Keratinocyte (primary cell): ENCODE data around the gene PRKCA. TPM values are rescaled to one million over a fixed set of nuclear protein-coding genes. Genes with fewer than 3 reads are reported as not detected.

Experiments used
- DNase-seq: peaks from one replicate; pipeline ENCODE4 v3.0.0-alpha.2; 2011; ENCODE audit warnings: low read depth, missing footprints, low spot score
- FAIRE-seq: peaks from 2 replicates; lab custom pipeline; 2011; peaks lifted over from hg19 to GRCh38; lab: Jason Lieb, UNC
- H2AFZ ChIP-seq: 2 replicates; pipeline ENCODE4 v1.6.0; 2012; ENCODE audit warnings: low read length, control low read depth, inconsistent platforms; ENCODE audit not compliant: control insufficient read depth
- H3K27ac ChIP-seq: 2 replicates; pipeline ENCODE4 v1.5.1; 2011; ENCODE audit warnings: low read length; ENCODE audit not compliant: control insufficient read depth, insufficient read depth
- H3K27me3 ChIP-seq: 3 replicates; pipeline ENCODE4 v1.6.0; 2011; ENCODE audit warnings: low read length; ENCODE audit not compliant: control insufficient read depth, insufficient read depth; ENCODE audit errors: extremely low read depth
- H3K36me3 ChIP-seq, 2 experiments: 2 replicates in 1 of 2; 3 replicates in 1 of 2; pipeline ENCODE4 v1.5.1; 2011; ENCODE audit warnings: low read length in 2 of 2, mild to moderate bottlenecking in 1 of 2; ENCODE audit not compliant: control insufficient read depth in 2 of 2, insufficient read depth in 2 of 2; ENCODE audit errors: extremely low read depth in 1 of 2
- H3K4me1 ChIP-seq: 3 replicates; pipeline ENCODE4 v1.5.1; 2011; ENCODE audit warnings: low read length; ENCODE audit not compliant: control insufficient read depth, insufficient read depth; ENCODE audit errors: extremely low read depth
- H3K4me2 ChIP-seq: 3 replicates; pipeline ENCODE4 v1.6.0; 2011; ENCODE audit warnings: low read depth, low read length; ENCODE audit not compliant: control insufficient read depth, insufficient read depth; ENCODE audit errors: extremely low read depth
- H3K4me3 ChIP-seq, 3 experiments: fragments of 200-600 bp in 1 of 3; sonication (generic) in 1 of 3; 2 replicates in 2 of 3; 3 replicates in 1 of 3; pipeline ENCODE4 v1.5.1; 2011 to 2016; ENCODE audit warnings: low read length in 3 of 3, mild to moderate bottlenecking in 3 of 3, control low read depth in 2 of 3, inconsistent platforms in 1 of 3, low read depth in 1 of 3, mixed read lengths in 1 of 3, mixed run types in 1 of 3, moderate library complexity in 1 of 3; ENCODE audit not compliant: control insufficient read depth in 2 of 3, insufficient read depth in 2 of 3; ENCODE audit errors: extremely low read depth in 1 of 3
- H3K79me2 ChIP-seq: 2 replicates; pipeline ENCODE4 v1.6.0; 2012; ENCODE audit warnings: low read length; ENCODE audit not compliant: control insufficient read depth, insufficient read depth
- H3K9ac ChIP-seq: 3 replicates; pipeline ENCODE4 v1.6.0; 2011; ENCODE audit warnings: low read length; ENCODE audit not compliant: control insufficient read depth, insufficient read depth; ENCODE audit errors: extremely low read depth
- H3K9me1 ChIP-seq: 3 replicates; pipeline ENCODE4 v1.6.0; 2011; ENCODE audit warnings: low read length; ENCODE audit not compliant: control insufficient read depth, insufficient read depth; ENCODE audit errors: extremely low read depth
- H3K9me3 ChIP-seq: 2 replicates; pipeline ENCODE4 v1.5.1; 2012; ENCODE audit warnings: low read depth, low read length; ENCODE audit not compliant: control insufficient read depth
- H4K20me1 ChIP-seq: 3 replicates; pipeline ENCODE4 v1.6.0; 2011; ENCODE audit warnings: low read length; ENCODE audit not compliant: control insufficient read depth, insufficient read depth; ENCODE audit errors: extremely low read depth
- EZH2 ChIP-seq: IDR thresholded peaks from one replicate; pipeline ENCODE4 v1.6.1; 2012; ENCODE audit warnings: inconsistent platforms, mild to moderate bottlenecking, low read length, moderate library complexity
- dilution Hi-C: fragments of 300-500 bp; cut with MboI; formaldehyde crosslinking; loops from one replicate; pipeline ENCODE4 v1.7.0; 2020; ENCODE audit warnings: low sequenced_read_pairs; ENCODE audit not compliant: extremely low pct_ligation_motif_present
- polyA plus RNA-seq, 5 experiments: library from polyadenylated mRNA; depleted of rRNA in 3 of 5; stranded (reverse) in 3 of 5; stranded (forward) in 1 of 5; unstranded in 1 of 5; fragments of >200 nt; gene quantifications; 1 replicate in 1 of 5; 2 replicates in 3 of 5; 3 replicates in 1 of 5; pipeline versions ENCODE4 v1.2.1 to v1.2.3, GENCODE V29; 2011 to 2012; ENCODE audit warnings: missing spikeins in 2 of 5, low read depth in 1 of 5, low replicate concordance in 1 of 5
- TF ChIP-seq, protein P1 (sequence below), 3 experiments: IDR thresholded peaks in 1 of 3; conservative IDR thresholded peaks in 1 of 3; optimal IDR thresholded peaks in 1 of 3; 2 replicates in 2 of 3; 3 replicates in 1 of 3; pipeline versions ENCODE3 to v1.5.1; 2011; ENCODE audit warnings: low read length in 3 of 3, mild to moderate bottlenecking in 3 of 3, moderate library complexity in 2 of 3, control low read depth in 1 of 3, inconsistent platforms in 1 of 3; ENCODE audit not compliant: insufficient read depth in 2 of 3; ENCODE audit errors: extremely low read depth in 1 of 3

The PRKCA gene
- polyA plus RNA-seq, 1 donor (not counting 4 experiments of a cell fraction or from before 2014, with no cell fraction given): 3.6 TPM

DNA sequence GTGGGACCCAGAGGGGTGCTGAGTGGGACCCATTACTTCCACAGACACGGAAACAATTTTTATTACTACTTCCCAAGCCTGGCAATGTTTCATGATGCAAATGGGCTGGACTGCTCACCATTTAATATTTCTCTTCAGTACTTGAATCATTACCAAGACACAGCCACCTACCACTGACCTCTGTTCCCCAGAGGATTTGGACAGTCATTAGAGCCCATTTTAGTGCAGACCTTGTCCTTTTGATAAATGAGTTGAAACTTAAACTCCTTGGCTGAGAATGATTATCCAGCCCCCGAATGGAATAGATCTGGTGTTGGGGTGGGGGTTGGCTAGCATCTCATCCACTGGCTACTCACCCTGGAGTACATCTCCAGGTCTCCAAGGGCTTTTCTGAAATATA is 39.6 kb upstream of the PRKCA start:
- TF ChIP-seq EZH2: no peak
- TF ChIP-seq, protein P1, sequence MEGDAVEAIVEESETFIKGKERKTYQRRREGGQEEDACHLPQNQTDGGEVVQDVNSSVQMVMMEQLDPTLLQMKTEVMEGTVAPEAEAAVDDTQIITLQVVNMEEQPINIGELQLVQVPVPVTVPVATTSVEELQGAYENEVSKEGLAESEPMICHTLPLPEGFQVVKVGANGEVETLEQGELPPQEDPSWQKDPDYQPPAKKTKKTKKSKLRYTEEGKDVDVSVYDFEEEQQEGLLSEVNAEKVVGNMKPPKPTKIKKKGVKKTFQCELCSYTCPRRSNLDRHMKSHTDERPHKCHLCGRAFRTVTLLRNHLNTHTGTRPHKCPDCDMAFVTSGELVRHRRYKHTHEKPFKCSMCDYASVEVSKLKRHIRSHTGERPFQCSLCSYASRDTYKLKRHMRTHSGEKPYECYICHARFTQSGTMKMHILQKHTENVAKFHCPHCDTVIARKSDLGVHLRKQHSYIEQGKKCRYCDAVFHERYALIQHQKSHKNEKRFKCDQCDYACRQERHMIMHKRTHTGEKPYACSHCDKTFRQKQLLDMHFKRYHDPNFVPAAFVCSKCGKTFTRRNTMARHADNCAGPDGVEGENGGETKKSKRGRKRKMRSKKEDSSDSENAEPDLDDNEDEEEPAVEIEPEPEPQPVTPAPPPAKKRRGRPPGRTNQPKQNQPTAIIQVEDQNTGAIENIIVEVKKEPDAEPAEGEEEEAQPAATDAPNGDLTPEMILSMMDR (optimal IDR thresholded peaks at IDR 0.05 in 1 of 3, IDR thresholded peaks at IDR 0.05 in 1 of 3, conservative IDR thresholded peaks at IDR 0.05 in 1 of 3; ENCODE audit: extremely low read depth in 1 of 3, insufficient read depth in 2 of 3, low read length in 3 of 3): no peak
- Histone ChIP-seq H3K27ac (no peak overlapping the region), H3K4me3 (no peak overlapping the region)

DNA sequence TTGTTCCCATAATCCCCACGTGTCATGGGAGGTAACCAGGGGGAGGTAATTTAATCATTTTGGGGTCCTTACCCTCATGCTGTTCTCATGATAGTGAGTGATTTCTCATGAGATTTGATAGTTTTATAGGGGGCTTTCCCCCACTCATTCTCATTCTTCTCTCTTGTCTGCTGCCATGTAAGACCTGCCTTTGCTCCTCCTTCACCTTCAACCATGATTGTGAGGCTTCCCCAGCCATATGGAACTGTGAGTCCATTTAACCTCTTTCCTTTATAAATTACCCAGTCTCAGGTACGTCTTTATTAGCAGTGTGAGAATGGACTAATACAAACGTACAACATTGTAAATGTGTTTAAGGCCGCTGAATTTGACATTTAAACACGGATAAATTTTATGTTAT is 37.7 kb upstream of the PRKCA start:
- FAIRE-seq (no peak), DNase-seq (no peak)
- H3K4me3 ChIP-seq: no peak overlapping the region
- TF ChIP-seq EZH2: no peak
- TF ChIP-seq, protein P1 (optimal IDR thresholded peaks at IDR 0.05 in 1 of 3, IDR thresholded peaks at IDR 0.05 in 1 of 3, conservative IDR thresholded peaks at IDR 0.05 in 1 of 3; ENCODE audit: extremely low read depth in 1 of 3, insufficient read depth in 2 of 3, low read length in 3 of 3): no peak
- dilution Hi-C loops: no loop called here
- H3K9me3 ChIP-seq: no peaks in the 10 kb centered on the region
- no peak overlapping the region for H2AFZ ChIP-seq
- no peaks in the 10 kb centered on the region for H4K20me1 ChIP-seq
- no peak overlapping the region for H3K9ac ChIP-seq
- H3K4me1 ChIP-seq: peaks cover 7% of the 10 kb centered on the region
- H3K79me2 ChIP-seq: no peaks in the 10 kb centered on the region
- H3K27ac ChIP-seq: no peak overlapping the region
- no peak overlapping the region for H3K4me2 ChIP-seq
- no peaks in the 10 kb centered on the region for H3K9me1 ChIP-seq
- H3K36me3 ChIP-seq: no peaks in the 10 kb centered on the region
- H3K27me3 ChIP-seq: peaks cover 4% of the 10 kb centered on the region

More for the DNA sequence above, 39.6 kb upstream of the PRKCA start:
- dilution Hi-C loops: no loop called here
- Histone ChIP-seq H2AFZ (no peak overlapping the region), H3K27me3 (peaks cover 4% of the 10 kb centered on the region), H3K9me3 (no peaks in the 10 kb centered on the region), H3K79me2 (no peaks in the 10 kb centered on the region), H3K4me1 (no peaks in the 10 kb centered on the region), H3K9me1 (no peaks in the 10 kb centered on the region), H3K36me3 (no peaks in the 10 kb centered on the region), H3K9ac (no peak overlapping the region), H3K4me2 (no peak overlapping the region), H4K20me1 (no peaks in the 10 kb centered on the region)
- FAIRE-seq: no peak
- DNase-seq: no peak
